ENCODE data around the gene CBLN3. TPM values are rescaled to one million over a fixed set of nuclear protein-coding genes. Genes with fewer than 3 reads are reported as not detected.

CBLN3 gene
- total RNA-seq, 2 experiments from 2014 or later, result 2.0 to 6.7 TPM

GRCh38 chr14:24406416-24406815 is 23.1 kb downstream of the CBLN3 start:
- Histone ChIP-seq H3K27ac (ENCODE audit: low read depth, low read length, poor library complexity, severe bottlenecking) (no peak overlapping the region), H4K20me1 (ENCODE audit: insufficient read depth, low read length) (no peaks in the 10 kb centered on the region), H3K9me3 (ENCODE audit: low read length) (no peaks in the 10 kb centered on the region), H3K9me2 (ENCODE audit: insufficient read depth, low read length) (no peaks in the 10 kb centered on the region), H3K36me3 (ENCODE audit: insufficient read depth, low read length) (no peaks in the 10 kb centered on the region), H3K4me2 (ENCODE audit: low read length) (no peak overlapping the region), H3K4me1 (ENCODE audit: insufficient read depth, low read length, poor library complexity, severe bottlenecking) (no peaks in the 10 kb centered on the region), H2AFZ (ENCODE audit: low read length) (no peak overlapping the region), H3K4me3 (ENCODE audit: low read depth, low read length, poor library complexity, severe bottlenecking) (no peak overlapping the region), H3K79me2 (ENCODE audit: insufficient read depth, low read depth, low read length) (no peaks in the 10 kb centered on the region)
- POLR2A ChIA-PET, result interaction anchor here (0.6 to 0.7 kb wide), 2 partner anchors 106 to 140 kb away, joined by 3 read pairs; no protein-coding TSS in a partner anchor
- DNase-seq (ENCODE audit: low spot score), result no peak
- CTCF ChIA-PET (ENCODE audit: unreplicated experiment), result interaction anchor here (0.6 kb wide), 1 partner anchor 10 kb away, joined by 3 read pairs; no protein-coding TSS in a partner anchor
- TF ChIP-seq CTCF (conservative IDR thresholded peaks at IDR 0.05; ENCODE audit: low read length), result no peak
- no peak for TF ChIP-seq EZH2phosphoT487 (IDR thresholded peaks at IDR 0.05; ENCODE audit: borderline replicate concordance, low read depth, low read length)
- BruUV-seq (replicated peaks), result no TSS peak
- intact Hi-C loops (cut with micrococcal nuclease; ENCODE audit: unreplicated experiment), result no loop called here

DNA sequence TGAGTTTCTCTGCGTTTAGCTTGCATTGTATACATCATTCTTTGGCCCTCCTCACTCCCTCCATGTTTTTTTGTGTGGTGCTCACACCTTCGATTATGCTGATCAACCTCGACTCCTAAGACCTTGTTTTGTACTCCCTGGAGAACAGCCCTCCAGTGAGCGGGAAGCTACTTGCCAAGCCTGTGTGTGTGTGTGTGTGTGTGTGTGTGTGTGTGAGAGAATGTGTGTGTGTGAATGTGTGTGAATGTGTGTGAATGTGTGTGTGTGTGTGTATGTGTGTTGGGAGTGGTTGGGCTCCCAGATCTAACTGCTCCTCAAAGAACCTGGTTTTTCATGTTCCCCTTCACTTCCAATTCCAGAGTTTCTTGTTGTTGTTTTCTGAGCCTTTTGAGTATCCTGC is 24.7 kb downstream of the CBLN3 start:
- Histone ChIP-seq H3K36me3 (ENCODE audit: insufficient read depth, low read length) (no peaks in the 10 kb centered on the region), H2AFZ (ENCODE audit: low read length) (no peak overlapping the region), H3K4me3 (ENCODE audit: low read depth, low read length, poor library complexity, severe bottlenecking) (no peak overlapping the region), H3K27ac (ENCODE audit: low read depth, low read length, poor library complexity, severe bottlenecking) (no peak overlapping the region), H3K9me2 (ENCODE audit: insufficient read depth, low read length) (no peaks in the 10 kb centered on the region), H4K20me1 (ENCODE audit: insufficient read depth, low read length) (no peaks in the 10 kb centered on the region), H3K4me1 (ENCODE audit: insufficient read depth, low read length, poor library complexity, severe bottlenecking) (no peaks in the 10 kb centered on the region), H3K9me3 (ENCODE audit: low read length) (no peaks in the 10 kb centered on the region), H3K79me2 (ENCODE audit: insufficient read depth, low read depth, low read length) (no peaks in the 10 kb centered on the region), H3K4me2 (ENCODE audit: low read length) (no peak overlapping the region)
- no peak for DNase-seq (ENCODE audit: low spot score)
- ChIA-PET CTCF (ENCODE audit: unreplicated experiment) (interaction anchor here (0.6 kb wide), 1 partner anchor 18 kb away, joined by 3 read pairs; no protein-coding TSS in a partner anchor), POLR2A (no interaction called here)
- BruUV-seq (replicated peaks), result no TSS peak
- intact Hi-C loops (cut with micrococcal nuclease; ENCODE audit: unreplicated experiment), result no loop called here
- TF ChIP-seq CTCF (conservative IDR thresholded peaks at IDR 0.05; ENCODE audit: low read length) (no peak), EZH2phosphoT487 (IDR thresholded peaks at IDR 0.05; ENCODE audit: borderline replicate concordance, low read depth, low read length) (no peak)

GRCh38 chr14:24403294-24403998 is 26.0 kb downstream of the CBLN3 start:
- intact Hi-C loops (cut with micrococcal nuclease; ENCODE audit: unreplicated experiment), result no loop called here
- ChIA-PET POLR2A (no interaction called here), CTCF (ENCODE audit: unreplicated experiment) (no interaction called here)

More at GRCh38 chr14:24403294-24403998, 26.0 kb downstream of the CBLN3 start:
- Histone ChIP-seq H3K4me1 (ENCODE audit: insufficient read depth, low read length, poor library complexity, severe bottlenecking) (no peaks in the 10 kb centered on the region), H3K79me2 (ENCODE audit: insufficient read depth, low read depth, low read length) (no peaks in the 10 kb centered on the region), H3K27ac (ENCODE audit: low read depth, low read length, poor library complexity, severe bottlenecking) (no peak overlapping the region), H3K9me3 (ENCODE audit: low read length) (no peaks in the 10 kb centered on the region), H3K36me3 (ENCODE audit: insufficient read depth, low read length) (no peaks in the 10 kb centered on the region), H4K20me1 (ENCODE audit: insufficient read depth, low read length) (no peaks in the 10 kb centered on the region), H3K4me2 (ENCODE audit: low read length) (no peak overlapping the region), H3K9me2 (ENCODE audit: insufficient read depth, low read length) (no peaks in the 10 kb centered on the region), H2AFZ (ENCODE audit: low read length) (no peak overlapping the region), H3K4me3 (ENCODE audit: low read depth, low read length, poor library complexity, severe bottlenecking) (no peak overlapping the region)
- TF ChIP-seq EZH2phosphoT487 (IDR thresholded peaks at IDR 0.05; ENCODE audit: borderline replicate concordance, low read depth, low read length) (no peak), CTCF (conservative IDR thresholded peaks at IDR 0.05; ENCODE audit: low read length) (no peak)
- BruUV-seq (replicated peaks), result no TSS peak
- no peak for DNase-seq (ENCODE audit: low spot score)

All from OCI-LY7 (cell line).